Suppressor macrophage (primary cell): ENCODE data around the gene POLRMT.
"Not testable (repeated sequence)": the region's sequence is repeated elsewhere in the genome, so short reads cannot be mapped to it uniquely, and the experiment has no call there.

Experiments used
- DNase-seq, 4 experiments: peaks; one replicate each; pipeline ENCODE4 v3.0.0-alpha.2; 2020 to 2022

The POLRMT gene

DNA sequence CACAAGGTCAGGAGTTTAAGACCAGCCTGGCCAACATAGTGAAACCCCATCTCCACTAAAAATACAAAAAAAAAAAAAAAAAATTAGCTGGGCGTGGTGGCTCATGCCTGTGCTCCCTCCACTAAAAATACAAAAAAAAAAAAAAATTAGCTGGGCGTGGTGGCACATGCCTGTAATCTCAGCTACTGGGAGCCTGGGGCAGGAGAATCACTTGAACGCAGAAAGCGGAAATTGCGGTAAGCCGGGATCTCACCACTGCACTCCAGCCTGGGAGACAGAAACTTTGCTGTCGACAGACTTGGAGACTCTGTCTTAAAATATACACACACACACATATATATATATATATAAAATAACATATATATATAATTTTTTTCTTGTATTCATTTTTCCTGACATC is 6.8 kb downstream of the POLRMT start:
- not testable (repeated sequence) for DNase-seq

DNA sequence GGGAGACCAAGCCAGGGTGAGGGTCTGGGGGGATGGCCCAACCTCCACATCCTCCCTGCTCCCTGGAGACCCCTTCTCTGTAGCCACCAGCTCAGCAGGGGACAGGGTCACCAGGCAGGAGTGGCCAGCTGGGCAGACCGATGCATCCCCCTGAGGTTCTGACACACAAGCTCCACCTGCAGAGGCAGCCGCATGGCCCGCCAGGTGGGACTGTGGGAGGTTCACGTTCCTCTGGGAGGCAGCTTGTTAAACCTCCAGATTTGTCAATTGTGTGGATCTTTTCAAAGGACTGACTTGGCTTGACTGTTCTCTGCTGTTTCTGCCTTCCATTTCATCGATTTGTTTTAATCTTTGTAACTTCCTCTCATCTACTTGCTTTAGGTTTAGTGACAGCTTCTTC is 8.1 kb downstream of the POLRMT start:
- DNase-seq = no peak

DNA sequence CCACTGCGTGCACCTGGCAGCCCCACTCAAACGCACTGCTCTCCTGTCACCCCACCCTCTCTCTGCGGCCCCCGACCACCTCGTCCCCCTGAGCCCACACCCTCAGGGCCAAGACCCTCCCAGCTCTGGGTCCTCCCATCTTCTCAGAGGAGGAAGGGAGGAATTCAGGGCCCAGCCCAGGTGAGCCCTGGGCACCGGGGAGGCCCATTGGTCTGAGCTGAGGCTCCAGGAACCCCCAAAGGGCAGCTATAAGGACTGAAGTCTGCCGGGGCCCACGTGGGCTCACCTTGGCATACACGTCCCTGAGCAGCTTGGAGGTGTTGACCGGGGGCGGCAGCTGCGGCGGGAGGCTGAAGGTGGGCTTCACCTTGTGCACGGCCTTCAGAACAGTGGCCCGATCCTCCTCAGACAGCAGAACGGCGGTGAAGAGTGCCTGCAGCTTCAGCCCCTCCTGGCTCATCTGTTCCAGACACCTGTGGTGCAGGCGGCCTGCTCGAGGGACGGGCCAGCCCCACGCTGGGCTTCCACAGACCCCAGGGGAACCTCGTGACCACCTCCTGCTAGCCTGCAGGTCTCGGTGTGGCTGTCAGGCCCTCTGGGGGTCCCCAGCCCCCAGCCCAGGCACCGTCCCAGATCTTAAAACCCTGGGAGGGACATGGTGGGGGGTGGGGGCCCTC is 8.8 kb downstream of the POLRMT start:
- DNase-seq = no peak

DNA sequence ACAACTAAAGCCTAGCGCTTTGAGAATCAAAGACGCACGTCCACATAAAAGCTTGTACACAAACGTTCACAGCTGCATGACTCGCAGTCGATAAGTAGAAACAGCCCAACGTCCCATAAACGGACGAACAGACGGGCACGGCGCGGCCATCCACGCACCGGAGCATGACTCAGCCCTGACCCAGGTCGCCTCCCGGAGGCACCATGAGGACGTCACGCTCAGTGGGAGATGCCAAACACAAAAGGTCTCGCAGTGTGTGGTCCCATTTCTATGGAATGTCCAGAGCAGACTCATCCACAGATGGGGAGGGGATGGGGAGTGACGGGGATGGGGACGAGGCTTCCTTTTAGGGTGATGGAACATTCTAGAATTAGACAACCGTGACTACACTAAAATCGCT is 9.4 kb downstream of the POLRMT start:
- no peak for DNase-seq

DNA sequence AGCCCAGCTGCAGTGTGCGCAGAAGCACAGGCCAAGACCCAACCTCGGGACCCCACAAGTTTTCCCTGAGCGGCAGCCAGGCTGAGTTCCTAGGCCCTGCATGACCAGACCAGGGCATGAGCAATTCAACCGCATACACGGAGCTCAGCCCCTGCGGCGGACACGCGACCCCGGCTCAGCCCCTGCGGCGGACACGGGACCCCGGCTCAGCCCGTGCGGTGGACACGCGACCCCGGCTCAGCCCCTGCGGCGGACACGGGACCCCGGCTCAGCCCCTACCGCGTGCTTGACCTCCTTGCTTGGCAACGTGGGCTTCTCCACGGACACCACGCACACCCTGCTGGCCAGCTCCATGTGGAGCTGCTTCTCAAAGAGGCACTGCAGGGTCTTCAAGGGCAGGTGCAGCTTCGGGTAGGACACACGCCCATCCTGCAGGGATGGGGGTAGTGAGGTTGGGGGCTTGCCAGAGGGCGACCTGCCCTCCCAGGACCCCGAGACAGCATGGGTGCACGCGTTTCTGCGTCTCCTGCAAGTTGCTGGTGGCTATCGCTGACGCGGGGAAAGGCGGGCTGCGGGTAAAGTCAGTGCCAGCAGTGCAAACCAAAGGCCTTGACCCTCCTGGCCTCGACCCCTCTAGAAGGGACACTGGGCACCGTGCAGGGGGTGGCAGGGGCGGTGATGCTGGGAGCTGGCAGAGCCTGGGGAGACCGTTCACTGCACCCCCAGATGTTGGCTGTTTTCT is 10.0 kb downstream of the POLRMT start:
- no peak for DNase-seq

DNA sequence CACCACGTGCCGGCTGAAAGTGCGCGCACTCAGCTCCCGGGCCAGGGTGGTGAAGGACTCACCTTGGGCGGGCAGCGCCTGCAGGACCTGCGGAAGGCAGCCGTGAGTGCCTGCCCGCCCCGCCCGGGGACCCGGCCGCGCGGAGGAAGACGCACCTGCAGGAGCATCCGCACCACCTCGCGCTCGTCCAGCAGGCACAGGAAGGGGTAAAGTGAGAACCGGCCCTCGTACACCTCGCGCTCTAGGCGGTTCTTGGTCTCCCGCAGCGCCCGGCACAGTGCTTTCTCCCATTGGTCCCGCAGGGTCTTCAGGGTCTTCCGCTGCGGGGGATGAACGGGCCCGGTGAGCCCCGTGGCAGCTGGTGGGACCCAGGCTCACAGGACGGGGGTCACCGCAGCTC is 10.7 kb downstream of the POLRMT start:
- no peak for DNase-seq

DNA sequence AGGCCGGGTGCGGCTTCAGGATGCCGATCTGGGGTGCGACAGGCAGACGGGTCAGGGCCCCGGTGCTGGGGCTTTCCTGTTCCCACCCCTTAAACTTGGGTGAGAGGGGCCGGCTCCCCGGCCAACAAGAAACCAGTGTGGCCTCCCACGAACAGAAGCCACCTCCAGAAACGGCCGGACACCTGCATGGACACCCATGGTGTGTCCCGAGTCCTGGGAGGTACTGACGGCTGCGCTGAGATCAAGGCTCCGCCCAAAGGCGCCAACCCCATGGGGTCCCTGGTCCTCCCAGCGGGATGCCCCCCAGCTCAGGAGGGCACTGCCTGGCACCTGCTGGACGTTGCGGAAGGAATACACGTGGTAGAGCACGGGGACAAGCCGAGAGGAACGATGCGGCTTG is 11.5 kb downstream of the POLRMT start:
- DNase-seq = no peak

DNA sequence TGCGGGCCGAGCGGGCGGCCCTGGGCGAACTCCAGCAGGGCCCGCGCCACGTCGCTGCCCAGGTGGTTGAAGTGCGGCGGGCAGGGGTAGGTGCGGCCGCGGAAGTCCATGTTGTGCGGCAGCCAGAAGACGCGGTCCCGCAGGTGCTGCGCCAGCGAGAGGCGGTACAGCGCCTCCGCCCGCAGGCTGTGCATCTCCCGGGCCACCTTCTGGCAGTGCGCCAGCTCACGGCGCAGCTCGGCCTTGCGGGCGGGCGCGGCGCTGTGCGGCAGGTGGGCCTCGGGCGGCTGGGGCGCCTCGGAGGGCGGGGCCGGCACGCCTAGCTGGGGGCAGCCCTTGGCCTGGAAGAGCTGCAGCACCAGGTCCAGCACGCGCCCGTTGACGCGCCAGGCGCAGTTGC is 12.1 kb downstream of the POLRMT start:
- not testable (repeated sequence) for DNase-seq

DNA sequence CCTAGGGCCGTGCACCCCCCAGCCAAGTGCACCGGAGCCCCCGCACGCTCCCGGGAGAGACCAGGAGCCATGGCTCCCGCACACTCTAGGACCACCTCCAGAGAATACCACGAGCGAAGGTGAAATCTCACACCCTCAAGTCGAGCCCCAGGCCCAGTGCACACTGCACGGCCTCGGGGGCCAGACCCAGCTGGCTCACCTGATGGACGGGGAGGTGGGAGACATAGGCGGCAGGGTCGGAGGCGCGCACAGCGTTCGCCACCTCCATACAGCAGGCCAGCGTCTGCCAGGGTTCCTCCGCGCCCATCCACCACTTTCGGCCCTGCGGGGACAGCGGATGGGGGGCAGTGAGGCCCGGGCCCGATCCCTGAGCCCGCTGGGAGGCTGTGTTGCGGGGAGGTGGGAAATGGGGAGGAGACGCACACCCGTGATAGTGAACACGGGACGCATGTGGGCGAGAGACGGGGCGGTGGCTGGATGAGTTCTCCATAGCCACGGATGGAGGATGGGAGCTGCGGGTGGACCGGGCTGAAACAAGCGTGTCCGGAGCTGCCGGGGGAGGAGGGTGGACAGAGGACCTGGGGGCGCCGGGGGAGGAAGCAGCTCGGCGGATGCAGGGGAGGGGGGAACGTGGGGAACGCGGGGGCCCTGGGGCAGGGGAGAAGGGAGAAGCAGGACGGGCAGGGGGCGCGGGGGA is 13.0 kb downstream of the POLRMT start:
- no peak for DNase-seq

DNA sequence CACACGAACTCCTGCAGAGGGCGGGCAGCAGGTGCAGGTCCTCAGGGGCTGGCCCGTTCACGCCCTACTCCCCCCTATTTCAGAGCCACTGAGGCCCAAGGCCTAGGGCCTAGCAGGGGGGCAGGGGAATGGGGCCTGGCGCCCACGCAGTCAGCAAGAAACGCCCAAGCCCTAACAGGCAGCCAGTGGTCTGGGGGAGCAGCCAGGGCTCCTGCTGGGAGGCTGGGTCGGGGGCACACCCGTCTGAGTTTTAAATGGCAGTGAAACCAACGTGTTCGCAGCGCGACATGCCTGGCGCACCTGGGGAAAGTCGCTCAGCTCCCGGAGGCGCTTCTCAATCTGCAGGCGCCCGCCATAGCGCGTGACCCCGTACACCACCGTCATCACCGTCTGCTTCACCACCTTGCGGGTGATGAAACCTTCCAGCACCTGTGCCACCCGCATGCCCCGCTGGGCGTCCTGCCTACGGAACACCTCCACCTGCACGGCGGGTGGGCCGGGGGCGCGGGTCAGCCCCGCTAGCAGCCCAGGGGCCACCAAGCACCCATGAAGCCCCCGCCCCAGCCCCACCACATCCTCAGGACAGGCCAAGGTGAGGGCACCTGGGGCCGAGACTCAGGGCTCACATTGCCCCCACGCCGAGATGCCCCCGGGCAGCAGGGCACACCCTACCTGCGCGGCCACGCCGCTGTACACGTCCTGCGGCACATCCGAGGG is 13.9 kb downstream of the POLRMT start:
- DNase-seq = no peak

DNA sequence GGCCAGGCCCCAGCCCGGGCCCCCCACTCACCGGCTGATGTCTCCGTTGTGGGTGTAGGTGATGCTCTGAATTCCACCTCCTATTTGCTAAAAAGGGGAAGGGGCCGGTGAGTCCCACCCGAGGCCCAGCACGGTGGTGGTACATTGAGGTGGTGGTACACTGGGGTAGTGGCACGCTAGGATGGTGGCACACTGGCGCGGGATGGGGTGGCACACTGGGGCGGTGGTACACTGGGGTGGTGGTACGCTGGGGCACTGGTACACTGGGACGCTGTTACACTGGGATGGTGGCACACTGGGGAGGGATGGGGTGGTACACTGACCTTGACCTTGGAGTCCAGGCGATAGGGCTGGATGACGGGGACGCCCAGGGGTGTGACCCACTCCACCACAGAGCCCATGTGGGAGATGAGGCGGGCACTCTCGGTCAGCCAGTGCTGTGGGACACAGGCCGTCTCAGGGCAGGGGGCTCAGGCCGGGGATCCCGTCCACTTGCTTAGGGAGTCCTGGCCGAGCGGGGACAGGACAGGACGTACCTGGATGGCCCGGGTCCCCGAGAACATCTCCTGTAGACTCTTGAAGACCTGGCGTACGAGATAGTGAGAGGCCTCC is 14.6 kb downstream of the POLRMT start:
- DNase-seq = no peak

DNA sequence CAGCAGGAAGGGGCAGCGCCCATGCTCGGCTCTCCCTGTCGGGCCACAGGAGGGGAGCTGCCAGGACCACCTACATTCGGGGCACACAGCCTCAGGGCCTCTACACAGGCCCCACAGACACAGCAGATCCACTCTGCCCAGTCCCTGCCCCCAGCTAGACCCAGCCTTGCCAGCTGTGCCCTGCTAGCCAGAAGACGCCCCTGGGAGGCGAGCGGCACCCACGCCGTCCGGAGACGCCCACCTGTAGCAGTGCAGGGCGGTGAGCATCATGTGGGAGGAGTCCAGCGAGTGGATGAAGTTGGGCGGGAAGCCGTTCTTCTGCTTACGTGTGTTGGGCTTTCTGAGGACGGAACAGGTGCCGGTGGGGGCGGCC is 15.1 kb downstream of the POLRMT start:
- DNase-seq = no peak

DNA sequence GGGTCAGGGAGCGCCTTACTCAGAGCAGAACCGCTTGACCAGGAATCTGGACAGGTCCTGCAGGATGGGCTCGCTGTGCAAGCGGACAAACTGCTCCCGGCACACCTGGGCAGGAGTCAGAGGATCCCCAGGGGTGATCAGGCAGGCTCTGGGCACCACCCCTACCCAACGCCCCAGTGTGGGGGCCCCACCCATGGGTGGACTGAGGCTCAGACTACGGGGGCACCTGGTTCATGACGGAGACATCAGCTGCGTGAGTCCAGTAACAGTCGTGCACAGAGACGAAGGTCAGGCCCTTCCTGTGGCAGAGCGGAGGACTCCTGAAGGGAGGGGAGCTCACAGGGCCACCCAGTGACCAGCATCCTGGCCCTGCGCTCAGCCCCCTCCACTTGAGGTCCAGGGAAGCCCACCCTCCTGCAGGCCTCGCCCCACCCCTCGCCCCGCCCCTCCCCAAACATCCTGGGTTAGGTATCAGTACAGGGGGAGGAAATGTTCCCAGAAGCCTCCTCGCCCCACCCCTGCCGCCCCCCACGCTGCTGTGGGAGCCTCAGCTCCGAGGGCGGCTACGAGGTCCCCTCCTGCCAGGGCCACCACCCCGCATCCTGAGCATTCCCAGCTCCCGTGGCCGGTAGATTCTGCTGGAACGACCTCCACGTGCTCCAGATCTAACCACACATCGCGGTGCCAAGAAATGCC is 15.6 kb downstream of the POLRMT start:
- DNase-seq = no peak

DNA sequence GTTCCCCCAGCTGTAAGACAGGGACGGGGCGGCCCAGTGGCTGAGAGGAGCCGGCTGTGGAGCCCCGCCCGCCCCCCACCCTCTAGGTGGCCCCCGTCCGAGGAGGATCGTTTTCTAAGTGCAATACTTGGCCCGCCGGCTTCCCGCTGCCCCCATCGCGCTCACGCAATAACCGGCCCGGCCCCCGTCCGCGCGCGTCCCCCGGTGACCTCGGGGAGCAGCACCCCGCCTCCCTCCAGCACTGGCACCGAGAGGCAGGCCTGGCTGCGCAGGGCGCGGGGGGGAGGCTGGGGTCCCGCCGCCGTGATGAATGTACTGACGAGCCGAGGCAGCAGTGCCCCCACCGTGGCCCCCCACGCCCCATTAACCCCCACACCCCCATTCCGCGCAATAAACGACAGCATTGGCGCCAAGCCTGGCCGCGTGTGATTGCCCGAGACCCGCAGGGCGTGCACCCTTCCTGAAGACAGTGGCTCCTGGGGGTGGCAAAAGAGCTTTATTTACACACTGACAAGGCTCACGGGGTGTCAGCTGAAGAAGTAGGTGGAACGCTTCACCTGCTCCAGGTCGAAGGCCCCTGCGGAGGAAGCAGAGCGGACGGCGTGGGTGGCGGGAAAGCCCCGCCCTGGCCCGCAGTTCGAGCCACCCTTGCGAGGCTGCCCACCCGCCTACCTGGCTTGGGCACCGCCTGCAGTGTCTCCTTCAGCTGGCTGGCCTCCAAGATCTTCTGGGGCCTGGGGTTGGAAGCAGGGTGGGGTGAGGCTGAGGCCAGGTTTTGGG is 16.4 kb downstream of the POLRMT start:
- no peak for DNase-seq

DNA sequence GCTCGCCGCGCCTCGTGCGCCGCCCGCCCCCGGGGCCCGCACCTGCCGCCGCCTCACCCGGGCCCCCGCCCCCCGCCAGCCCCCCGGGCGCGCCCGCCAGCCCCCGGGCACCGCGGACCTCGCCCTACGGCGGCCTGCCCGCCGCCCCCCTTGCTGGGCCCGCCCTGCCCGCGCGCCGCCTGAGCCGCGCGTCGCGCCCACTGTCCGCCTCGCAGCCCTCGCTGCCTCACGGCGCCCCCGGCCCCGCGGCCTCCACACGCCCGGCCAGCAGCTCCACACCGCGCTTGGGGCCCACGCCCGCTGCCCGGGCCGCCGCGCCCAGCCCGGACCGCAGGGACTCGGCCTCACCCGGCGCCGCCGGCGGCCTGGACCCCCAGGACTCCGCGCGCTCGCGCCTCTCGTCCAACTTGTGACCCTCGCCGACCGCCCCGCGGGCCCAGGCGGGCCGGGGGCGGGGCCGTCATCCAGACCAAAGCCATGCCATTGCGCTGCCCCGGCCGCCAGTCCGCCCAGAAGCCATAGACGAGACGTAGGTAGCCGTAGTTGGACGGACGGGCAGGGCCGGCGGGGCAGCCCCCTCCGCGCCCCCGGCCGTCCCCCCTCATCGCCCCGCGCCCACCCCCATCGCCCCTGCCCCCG is 17.2 kb downstream of the POLRMT start:
- DNase-seq = no peak

DNA sequence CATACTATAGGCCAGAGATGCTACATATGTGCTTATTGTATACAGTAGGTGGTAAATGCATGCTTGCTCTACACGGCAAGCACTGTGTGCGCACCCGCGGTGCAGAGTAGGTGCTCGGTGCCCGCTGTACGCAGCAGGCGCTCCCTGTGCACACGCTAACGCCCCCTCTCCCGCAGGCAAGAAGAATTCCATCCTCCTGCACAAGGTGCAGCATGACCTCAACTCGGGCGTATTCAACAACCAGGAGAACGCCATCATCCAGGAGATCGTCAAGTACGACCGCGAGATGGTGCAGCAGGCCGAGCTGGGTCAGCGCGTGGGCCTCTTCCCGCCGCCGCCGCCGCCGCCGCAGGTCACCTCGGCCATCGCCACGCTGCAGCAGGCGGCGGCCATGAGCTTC is 17.7 kb downstream of the POLRMT start:
- peak in 3 of 4 experiments; percentile 36 to 70 (median 48) for DNase-seq

DNA sequence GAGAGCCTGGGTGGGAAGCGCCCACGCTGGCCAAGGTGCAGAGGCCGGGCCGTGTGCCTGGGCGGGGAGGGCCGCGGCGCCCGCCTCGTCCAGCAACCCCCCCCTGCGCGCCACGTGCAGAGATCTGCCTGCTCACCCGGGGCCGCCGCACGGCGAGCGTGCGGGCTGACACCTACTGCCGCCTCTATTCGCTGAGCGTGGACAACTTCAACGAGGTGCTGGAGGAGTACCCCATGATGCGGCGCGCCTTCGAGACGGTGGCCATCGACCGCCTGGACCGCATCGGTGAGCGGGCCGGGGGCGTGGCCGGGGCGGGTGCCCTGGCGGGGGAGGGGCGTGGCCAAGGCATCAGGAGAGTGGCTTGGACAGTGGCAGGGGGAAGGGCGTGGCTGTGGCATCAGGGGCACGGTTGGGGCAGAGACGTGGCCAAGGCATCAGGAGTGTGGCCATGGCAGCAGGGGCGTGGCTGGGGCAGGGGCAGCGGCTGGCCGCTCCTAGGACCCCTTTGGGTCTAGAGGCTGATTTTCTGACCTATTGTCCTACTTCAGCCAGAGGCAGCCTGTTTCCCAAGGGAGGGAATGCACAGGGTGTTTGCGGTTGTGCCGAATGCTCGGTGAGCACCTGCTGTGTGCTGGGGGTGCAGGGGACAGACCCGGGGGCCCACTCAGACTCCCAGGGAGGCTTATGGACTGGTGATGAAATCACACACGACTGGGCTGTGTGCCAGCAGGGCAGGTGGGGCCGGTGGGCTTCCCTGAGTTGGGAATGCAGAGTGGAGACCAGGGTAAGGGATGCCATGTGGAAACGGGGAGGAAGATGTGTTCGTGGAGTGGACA is 19.4 kb downstream of the POLRMT start:
- no peak for DNase-seq

DNA sequence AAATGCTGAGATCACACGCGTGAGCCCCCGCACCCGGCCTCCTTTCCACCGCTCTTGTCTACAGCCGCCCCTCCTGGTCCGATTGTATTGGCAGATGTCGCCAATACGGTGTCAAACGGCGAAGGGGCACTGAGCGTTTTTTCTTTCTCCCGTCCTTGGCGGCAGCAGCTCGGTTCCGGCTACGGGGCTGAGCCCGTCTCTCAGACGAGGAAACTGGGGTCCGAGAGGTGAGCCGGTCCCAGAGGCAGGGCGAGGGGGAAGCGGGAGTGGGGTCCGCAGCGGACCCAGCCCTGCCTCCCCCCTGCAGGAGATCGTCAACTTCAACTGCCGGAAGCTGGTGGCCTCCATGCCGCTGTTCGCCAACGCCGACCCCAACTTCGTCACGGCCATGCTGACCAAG is 20.4 kb downstream of the POLRMT start:
- no peak for DNase-seq

DNA sequence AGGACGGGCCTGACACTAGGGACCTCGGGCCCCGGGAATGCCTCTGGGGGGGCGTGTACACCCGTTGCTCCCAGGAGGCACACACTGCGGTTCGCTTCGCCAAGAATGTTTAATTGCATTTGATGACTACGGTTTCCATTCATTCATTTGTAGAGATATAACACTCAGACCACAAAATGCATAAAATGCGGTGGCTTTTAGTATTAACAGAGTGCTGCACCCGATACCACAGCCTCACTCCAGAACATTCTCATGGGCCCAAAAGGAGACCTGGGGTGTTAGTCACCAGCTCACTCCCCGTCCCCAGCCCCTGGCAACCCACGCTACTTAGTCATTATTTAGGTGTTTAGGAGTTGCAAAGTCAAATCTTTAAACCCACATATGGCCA is 21.9 kb downstream of the POLRMT start:
- DNase-seq = no peak
